PC-3 (cell line): ENCODE results near the gene PLEKHA1. TPM values are rescaled to one million over a fixed set of nuclear protein-coding genes. Genes with fewer than 3 reads are reported as not detected.

Source experiments
- ATAC-seq: fragments of 200-7000 bp; cut with Tn5 transposase; 2 replicates; pipeline ENCODE4 v1.9.1; 2020; ENCODE audit warnings: mild to moderate bottlenecking, moderate library complexity
- BruUV-seq: library from RNA; stranded (reverse); fragments of 400-500 nt; replicated peaks from 2 replicates; lab custom pipeline; 2021; lab: Mats Ljungman, UMichigan
- CTCF ChIA-PET: fragments of 300-600 bp; sonication (Branson Sonifier 250); formaldehyde crosslinking; loops from one replicate; lab custom pipeline; 2022; ENCODE audit warnings: antibody characterized with exemption; lab: Charles Lee
- POLR2A ChIA-PET: fragments of 300-600 bp; sonication (Branson Sonifier 250); formaldehyde crosslinking; loops from one replicate; lab custom pipeline; 2022; ENCODE audit warnings: antibody characterized with exemption; ENCODE audit not compliant: unreplicated experiment; lab: Charles Lee
- DNase-seq: peaks from one replicate; pipeline ENCODE4 v3.0.0-alpha.2; 2015
- H2AFZ ChIP-seq: fragments of 300-600 bp; sonication (generic); 2 replicates; pipeline ENCODE4 v1.6.0; 2016; ENCODE audit warnings: antibody characterized with exemption, low read length
- H3F3A ChIP-seq: fragments of 300-600 bp; sonication (generic); one replicate; pipeline ENCODE4 v1.6.0; 2017; ENCODE audit warnings: antibody characterized with exemption, low read length, control low read depth, mild to moderate bottlenecking; ENCODE audit not compliant: unreplicated experiment
- H3K27ac ChIP-seq: fragments of 300-600 bp; sonication (generic); 2 replicates; pipeline ENCODE4 v1.5.1; 2016; ENCODE audit warnings: mild to moderate bottlenecking, low read length
- H3K27me3 ChIP-seq: fragments of 300-600 bp; sonication (generic); 2 replicates; pipeline ENCODE4 v1.6.1; 2016; ENCODE audit warnings: low read length, mixed read lengths
- H3K36me3 ChIP-seq: fragments of 300-600 bp; sonication (generic); 2 replicates; pipeline ENCODE4 v1.6.1; 2016; ENCODE audit warnings: low read depth, mixed run types, low read length, mixed read lengths
- H3K4me1 ChIP-seq: fragments of 300-600 bp; sonication (generic); 2 replicates; pipeline ENCODE4 v1.5.1; 2016; ENCODE audit warnings: low read length; ENCODE audit not compliant: insufficient read depth
- H3K4me2 ChIP-seq: fragments of 300-600 bp; sonication (generic); 2 replicates; pipeline ENCODE4 v1.6.0; 2016; ENCODE audit warnings: low read length
- H3K4me3 ChIP-seq: fragments of 300-600 bp; sonication (generic); 2 replicates; pipeline ENCODE4 v1.5.1; 2016; ENCODE audit warnings: mild to moderate bottlenecking, low read length, mixed read lengths
- H3K79me2 ChIP-seq: fragments of 300-600 bp; sonication (generic); 2 replicates; pipeline ENCODE4 v1.6.1; 2017; ENCODE audit warnings: low read length, mixed read lengths
- H3K9ac ChIP-seq: fragments of 300-600 bp; sonication (generic); 2 replicates; pipeline ENCODE4 v1.6.0; 2016; ENCODE audit warnings: mild to moderate bottlenecking, low read length
- H3K9me2 ChIP-seq: fragments of 300-600 bp; sonication (generic); replicated peaks from 2 replicates; pipeline ENCODE4 v1.6.1; 2016; ENCODE audit warnings: mixed run types, low read length, mixed read lengths
- H3K9me3 ChIP-seq: fragments of 300-600 bp; sonication (generic); 2 replicates; pipeline ENCODE4 v1.6.1; 2016; ENCODE audit warnings: low read length, mixed read lengths
- H4K20me1 ChIP-seq: fragments of 300-600 bp; sonication (generic); 2 replicates; pipeline ENCODE4 v1.6.1; 2016; ENCODE audit warnings: low read length, mixed read lengths
- CTCF ChIP-seq: fragments of 300-600 bp; sonication (generic); conservative IDR thresholded peaks from 2 replicates; pipeline ENCODE4 v1.5.1; 2017; ENCODE audit warnings: antibody characterized with exemption, low read depth, mild to moderate bottlenecking, low read length
- EZH2 ChIP-seq: fragments of 300-600 bp; sonication (generic); IDR thresholded peaks from one replicate; pipeline ENCODE4 v1.6.1; 2017; ENCODE audit warnings: antibody characterized with exemption, mild to moderate bottlenecking, low read length; ENCODE audit not compliant: unreplicated experiment
- EZH2phosphoT487 ChIP-seq: fragments of 300-600 bp; sonication (generic); IDR thresholded peaks from 2 replicates; pipeline ENCODE4 v1.6.1; 2018; ENCODE audit warnings: mild to moderate bottlenecking, antibody characterized with exemption, low read length, borderline replicate concordance
- intact Hi-C: fragments of 100-400 bp; cut with micrococcal nuclease; formaldehyde crosslinking; loops from 2 replicates; pipeline ENCODE4 v1.9.0; 2023
- total RNA-seq: library from RNA; depleted of rRNA; stranded (reverse); fragments of >200 nt; gene quantifications from 2 replicates; pipeline ENCODE4 v1.2.3, GENCODE V29; 2014

PLEKHA1 gene
- total RNA-seq, 1 experiment from 2014 or later = 5.2 TPM

GRCh38 chr10:122368502-122369254, 5.8 kb upstream of the PLEKHA1 start:
- Histone ChIP-seq H3K27me3 (0 out of 2 replicates have a peak, but pooled peaks cover 3% of the 10 kb centered on the region), H3K4me1 (peaks cover 7% of the 10 kb centered on the region; the same call in 1 of the 2 replicates), H3K36me3 (no peaks in the 10 kb centered on the region), H2AFZ (no peak overlapping the region), H3F3A (peaks cover 1% of the 10 kb centered on the region), H3K9ac (no peak overlapping the region), H3K9me3 (no peaks in the 10 kb centered on the region), H3K9me2 (no peaks in the 10 kb centered on the region), H3K4me3 (no peak overlapping the region), H3K27ac (no peak overlapping the region), H3K4me2 (no peak overlapping the region), H4K20me1 (no peaks in the 10 kb centered on the region), H3K79me2 (no peaks in the 10 kb centered on the region)
- ChIA-PET CTCF (no interaction called here), POLR2A (no interaction called here)
- no peak for ATAC-seq
- TF ChIP-seq EZH2phosphoT487 (no peak), EZH2 (no peak), CTCF (no peak)
- no TSS peak for BruUV-seq
- intact Hi-C loops = no loop called here
- no peak for DNase-seq

GRCh38 chr10:122373108-122373507, 1.4 kb upstream of the PLEKHA1 start:
- no peaks in the 10 kb centered on the region for H3K9me2 ChIP-seq
- no peak overlapping the region for H3K9ac ChIP-seq
- peaks cover 27% of the 10 kb centered on the region for H3K79me2 ChIP-seq
- no peaks in the 10 kb centered on the region for H4K20me1 ChIP-seq
- CTCF ChIA-PET = interaction anchor here (1.7 kb wide), 1 partner anchor 30 kb away, joined by 11 read pairs; no protein-coding TSS in a partner anchor
- TF ChIP-seq EZH2 = no peak
- TF ChIP-seq CTCF = no peak
- TF ChIP-seq EZH2phosphoT487 = no peak
- no peak overlapping the region for H3K27ac ChIP-seq
- POLR2A ChIA-PET = no interaction called here
- no peaks in the 10 kb centered on the region for H3K36me3 ChIP-seq
- H3K4me3 ChIP-seq = peak overlapping the region; percentile 95
- intact Hi-C loops = no loop called here
- no peaks in the 10 kb centered on the region for H3K9me3 ChIP-seq
- DNase-seq (no peak), ATAC-seq (no peak)
- H3K4me2 ChIP-seq = peak overlapping the region; percentile 96
- H3K27me3 ChIP-seq = no peaks in the 10 kb centered on the region
- peaks cover 16% of the 10 kb centered on the region; the same call in 1 of the 2 replicates for H3K4me1 ChIP-seq
- BruUV-seq = no TSS peak
- H2AFZ ChIP-seq = peak overlapping the region; percentile 98; the same call in 1 of the 2 replicates
- peaks cover 4% of the 10 kb centered on the region for H3F3A ChIP-seq

- Histone ChIP-seq H3F3A (peaks cover 4% of the 10 kb centered on the region), H4K20me1 (no peaks in the 10 kb centered on the region), H3K9ac (peak overlapping the region; percentile 36), H3K4me1 (peaks cover 16% of the 10 kb centered on the region; the same call in 1 of the 2 replicates), H3K36me3 (no peaks in the 10 kb centered on the region), H3K4me2 (peak overlapping the region; percentile 96), H3K79me2 (peaks cover 27% of the 10 kb centered on the region), H3K4me3 (peak overlapping the region; percentile 95), H3K27me3 (no peaks in the 10 kb centered on the region), H3K9me2 (no peaks in the 10 kb centered on the region), H3K27ac (no peak overlapping the region), H3K9me3 (no peaks in the 10 kb centered on the region), H2AFZ (peak overlapping the region; percentile 98)
- TF ChIP-seq EZH2phosphoT487 (no peak), EZH2 (no peak), CTCF (no peak)
- DNase-seq (peak; percentile 45), ATAC-seq (peak; percentile 25)
- ChIA-PET POLR2A (interaction anchor here (0.6 to 0.7 kb wide), 4 partner anchors 48 to 680 kb away, joined by 3 to 5 read pairs (median 3); partner anchors contain the start of gene ARMS2), CTCF (interaction anchor here (1.3 to 1.7 kb wide), 2 partner anchors 31 to 66 kb away, joined by 4 to 11 read pairs; no protein-coding TSS in a partner anchor)
- BruUV-seq = no TSS peak
- intact Hi-C loops = loop anchor here (2.0 kb wide), 1 partner anchor 31 kb away; no protein-coding TSS in a partner anchor
These were observed 787 bp upstream of the PLEKHA1 start for GRCh38 chr10:122373721-122374120.
